ENCODE results near the gene PLCL1. TPM values are rescaled to one million over a fixed set of nuclear protein-coding genes. Genes with fewer than 3 reads are reported as not detected.

Gene PLCL1
- not detected in 2 replicates for total RNA-seq

GRCh38 chr2:197804049-197804757 is at the start of gene PLCL1:
Gene PLCL1 (plus strand): TSS chr2:197804593.

GRCh38 chr2:197784956-197785941 is 19.1 kb upstream of the PLCL1 start, which contains the start of gene BOLL:
Gene BOLL (minus strand): TSS chr2:197785319. CDS start chr2:197781850, 3,469 bp downstream.

Other genes with a start within 250 kb of the PLCL1 start
- gene RFTN2, start 129.0 kb upstream of the PLCL1 start, total RNA-seq = not detected in 2 replicates
- 5.3 and 10.1 TPM in 2 replicates for gene MARS2, start 99.2 kb upstream of the PLCL1 start, total RNA-seq
- gene BOLL, start 19.3 kb upstream of the PLCL1 start, total RNA-seq = not detected in 2 replicates

Data from airway epithelial cell (primary cell).